Right lobe of liver (tissue), 6 donors: ENCODE data around the gene VGLL4. TPM values are rescaled to one million over a fixed set of nuclear protein-coding genes. Genes with fewer than 3 reads are reported as not detected.

Source experiments
- ATAC-seq, 4 donors: fragments of 200-7000 bp; cut with Tn5 transposase; one replicate each; pipeline ENCODE4 v1.9.1; 2020; ENCODE audit warnings: mild to moderate bottlenecking in 4 of 4, moderate library complexity in 4 of 4
- DNase-seq, 3 donors: peaks; one replicate each; pipeline ENCODE4 v3.0.0-alpha.2; 2020
- H3K27ac ChIP-seq, 3 donors: fragments of 200-600 bp; one replicate each; pipeline ENCODE4 v1.8.0; 2022
- H3K27me3 ChIP-seq, 2 donors: fragments of 200-600 bp; one replicate each; pipeline ENCODE4 v1.8.0; 2022
- H3K36me3 ChIP-seq, 4 donors: fragments of 200-600 bp; sonication (generic) in 1 of 4; one replicate each; pipeline versions ENCODE4 v1.5.1 to v1.8.0; 2017 to 2022; ENCODE audit warnings: control low read depth in 1 of 4
- H3K4me1 ChIP-seq, 4 donors: fragments of 200-600 bp; sonication (generic) in 1 of 4; one replicate each; pipeline versions ENCODE4 v1.5.1 to v1.8.0; 2017 to 2022; ENCODE audit warnings: control low read depth in 1 of 4
- H3K4me3 ChIP-seq, 3 donors: fragments of 200-600 bp; one replicate each; pipeline ENCODE4 v1.8.0; 2022
- H3K9me3 ChIP-seq, 4 donors: fragments of 200-600 bp; sonication (generic) in 1 of 4; one replicate each; pipeline versions ENCODE4 v1.5.1 to v1.8.0; 2017 to 2022; ENCODE audit warnings: control low read depth in 1 of 4
- POLR2A ChIP-seq: fragments of 450-650 bp; IDR thresholded peaks from one replicate; pipeline ENCODE4 v1.6.1; 2017; ENCODE audit warnings: antibody characterized with exemption, mild to moderate bottlenecking
- WGBS: methylation state at CpG from one replicate; pipeline ENCODE4 v1.1.6; 2018; ENCODE audit warnings: low coverage, low lambda C conversion rate; ENCODE audit not compliant: insufficient coverage; ENCODE audit errors: missing lambda C conversion rate; 5-methylcytosine and 5-hydroxymethylcytosine counted together
- intact Hi-C, 2 donors: fragments of 100-400 bp; cut with DNase I; formaldehyde crosslinking; loops; one replicate each; pipeline versions ENCODE4 v1.11.2 to v1.14.1; 2022
- total RNA-seq, 6 experiments: library from RNA; depleted of rRNA in 2 of 6; stranded (reverse); fragments of >200 nt in 2 of 6; fragmentation: NEBNext Ultra II Directional in 3 of 6; extraction: Animal tissue kit (Norgen Biotek cat#: 25700) in 3 of 6; gene quantifications; one replicate each; pipeline versions ENCODE4 v1.1.0 to v1.2.4, GENCODE V29; 2016 to 2023
- TF ChIP-seq, protein P1 (sequence below), 4 donors: fragments of 200-600 bp in 3 of 4; fragments of 450-650 bp in 1 of 4; IDR thresholded peaks; one replicate each; pipeline versions ENCODE4 v1.5.1 to v1.8.0; 2016 to 2022; ENCODE audit warnings: antibody characterized with exemption in 4 of 4, mild to moderate bottlenecking in 2 of 4
- donor health status: DM: no; HTN: yes; CAD: no.
- donor health status: DM: no; HTN: no; CAD: no.
- donor health status: DM: no; HTN: no; CAD: no.
- donor health status: DM: no; HTN: yes; CAD: no.
- donor health status: DM: no; HTN: yes; CAD: no.

VGLL4 gene
- total RNA-seq, 6 experiments from 2014 or later = 10.4 to 22.4 (median 15.2) TPM

DNA sequence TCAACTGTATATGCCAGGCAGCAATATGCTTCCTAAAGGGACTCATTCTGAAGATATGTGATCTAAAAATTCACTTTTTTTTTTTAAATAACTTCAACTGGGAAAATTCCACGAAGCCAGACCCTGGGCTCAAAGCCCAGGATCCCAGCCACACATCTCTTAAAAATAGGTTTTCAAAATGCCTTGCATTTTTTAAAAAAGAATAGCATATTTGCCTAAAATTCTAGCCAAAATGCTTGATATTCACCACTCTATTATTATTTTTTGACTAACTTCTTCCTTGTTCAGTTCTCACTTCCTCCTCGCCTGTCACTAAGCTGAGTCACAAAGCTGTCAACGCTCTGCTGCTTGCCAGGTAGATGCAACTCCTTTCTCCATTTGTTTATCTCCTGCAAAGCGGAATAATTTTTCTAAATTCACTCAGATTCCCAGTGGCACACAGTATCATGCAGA lies 28.0 kb upstream of the VGLL4 start:
- no peaks in the 10 kb centered on the region for H3K27me3 ChIP-seq
- peak in 1 of 4 donors; percentile 92 for ATAC-seq
- H3K4me3 ChIP-seq = no peak overlapping the region
- peaks cover 0 to 16% (median 0%) of the 10 kb centered on the region in 4 donors for H3K4me1 ChIP-seq
- no peaks in the 10 kb centered on the region for H3K36me3 ChIP-seq
- TF ChIP-seq, protein P1, sequence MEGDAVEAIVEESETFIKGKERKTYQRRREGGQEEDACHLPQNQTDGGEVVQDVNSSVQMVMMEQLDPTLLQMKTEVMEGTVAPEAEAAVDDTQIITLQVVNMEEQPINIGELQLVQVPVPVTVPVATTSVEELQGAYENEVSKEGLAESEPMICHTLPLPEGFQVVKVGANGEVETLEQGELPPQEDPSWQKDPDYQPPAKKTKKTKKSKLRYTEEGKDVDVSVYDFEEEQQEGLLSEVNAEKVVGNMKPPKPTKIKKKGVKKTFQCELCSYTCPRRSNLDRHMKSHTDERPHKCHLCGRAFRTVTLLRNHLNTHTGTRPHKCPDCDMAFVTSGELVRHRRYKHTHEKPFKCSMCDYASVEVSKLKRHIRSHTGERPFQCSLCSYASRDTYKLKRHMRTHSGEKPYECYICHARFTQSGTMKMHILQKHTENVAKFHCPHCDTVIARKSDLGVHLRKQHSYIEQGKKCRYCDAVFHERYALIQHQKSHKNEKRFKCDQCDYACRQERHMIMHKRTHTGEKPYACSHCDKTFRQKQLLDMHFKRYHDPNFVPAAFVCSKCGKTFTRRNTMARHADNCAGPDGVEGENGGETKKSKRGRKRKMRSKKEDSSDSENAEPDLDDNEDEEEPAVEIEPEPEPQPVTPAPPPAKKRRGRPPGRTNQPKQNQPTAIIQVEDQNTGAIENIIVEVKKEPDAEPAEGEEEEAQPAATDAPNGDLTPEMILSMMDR (IDR thresholded peaks at IDR 0.05) = no peak
- no peak for TF ChIP-seq POLR2A
- no peak overlapping the region for H3K27ac ChIP-seq
- WGBS = 27% methylated on average over 4 of the region's 4 CpGs
- intact Hi-C loops = no loop called here
- DNase-seq = no peak
- H3K9me3 ChIP-seq = no peaks in the 10 kb centered on the region

- intact Hi-C loops = no loop called here
- 68% methylated on average over 6 of the region's 9 CpGs for WGBS
- no peak overlapping the region for H3K27ac ChIP-seq
Measured at GRCh38 chr3:11668243-11669235, 24.8 kb upstream of the VGLL4 start.

DNA sequence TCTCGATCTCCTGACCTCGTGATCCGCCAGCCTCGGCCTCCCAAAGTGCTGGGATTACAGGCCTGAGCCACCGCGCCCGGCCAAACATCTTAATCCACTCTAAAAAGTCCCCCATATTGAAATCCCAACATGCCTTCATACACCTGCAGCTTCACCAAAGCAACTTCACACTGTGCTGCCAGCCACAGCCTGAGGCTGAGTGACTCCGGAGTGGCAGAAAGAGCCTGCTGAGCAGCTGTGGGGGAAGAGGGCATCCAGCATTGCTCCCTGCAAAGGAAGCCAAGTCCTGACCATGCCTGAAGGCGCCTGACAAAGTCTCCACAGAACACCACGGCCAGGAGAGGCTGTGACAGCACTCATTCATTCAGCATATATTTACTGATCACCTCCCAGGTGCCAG lies 21.6 kb upstream of the VGLL4 start:
- DNase-seq = no peak
- H3K9me3 ChIP-seq = no peaks in the 10 kb centered on the region
- H3K36me3 ChIP-seq = no peaks in the 10 kb centered on the region
- intact Hi-C loops = no loop called here
- ATAC-seq = no peak
- TF ChIP-seq POLR2A = no peak
- TF ChIP-seq, protein P1 (IDR thresholded peaks at IDR 0.05) = no peak
- 78% methylated on average over 2 of the region's 10 CpGs for WGBS
- no peak overlapping the region for H3K4me3 ChIP-seq
- H3K27ac ChIP-seq = no peak overlapping the region
- H3K4me1 ChIP-seq = peaks cover 0 to 17% (median 6%) of the 10 kb centered on the region in 4 donors
- no peaks in the 10 kb centered on the region for H3K27me3 ChIP-seq

More at GRCh38 chr3:11668243-11669235, 24.8 kb upstream of the VGLL4 start:
- no peaks in the 10 kb centered on the region for H3K36me3 ChIP-seq
- ATAC-seq = no peak
- no peaks in the 10 kb centered on the region for H3K27me3 ChIP-seq
- H3K4me3 ChIP-seq = no peak overlapping the region
- DNase-seq = no peak
- no peaks in the 10 kb centered on the region for H3K9me3 ChIP-seq
- H3K4me1 ChIP-seq = peaks cover 0 to 9% (median 0%) of the 10 kb centered on the region in 4 donors
- TF ChIP-seq POLR2A = no peak
- TF ChIP-seq, protein P1 (IDR thresholded peaks at IDR 0.05) = no peak

DNA sequence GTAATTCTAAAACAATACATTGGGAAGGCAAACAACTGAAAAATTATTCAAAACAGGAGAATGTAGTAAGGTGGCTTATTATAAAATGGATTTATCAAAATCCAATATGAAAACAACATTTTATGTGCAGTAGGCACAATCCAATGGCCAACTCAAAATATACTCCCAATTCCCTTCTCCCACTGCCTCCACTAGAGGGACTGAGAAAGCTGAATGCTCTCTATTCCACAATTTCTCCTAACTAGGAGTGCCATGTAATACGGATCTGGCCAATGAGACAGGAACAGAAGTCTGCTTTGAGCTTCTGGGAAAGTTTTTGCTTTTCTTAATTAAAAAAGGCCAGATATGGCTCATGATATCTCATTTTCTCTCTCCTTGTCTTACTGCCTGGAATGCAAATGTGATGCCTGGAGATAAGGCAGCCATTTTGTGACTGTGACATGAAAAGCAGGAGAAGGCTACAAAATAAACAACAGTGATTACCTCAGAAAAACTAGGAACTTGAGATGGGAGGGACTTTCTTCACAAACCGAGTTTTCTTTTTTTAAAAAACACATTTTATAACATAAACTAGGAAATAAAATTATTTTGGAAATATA lies 18.8 kb upstream of the VGLL4 start:
- Histone ChIP-seq H3K9me3 (no peaks in the 10 kb centered on the region), H3K4me1 (peaks cover 0 to 34% (median 12%) of the 10 kb centered on the region in 4 donors), H3K27ac (no peak overlapping the region), H3K27me3 (no peaks in the 10 kb centered on the region), H3K4me3 (no peak overlapping the region), H3K36me3 (no peaks in the 10 kb centered on the region)
- ATAC-seq = peak in 1 of 4 donors; percentile 29
- no peak for DNase-seq
- WGBS = 92% methylated on average over 2 of the region's 2 CpGs
- TF ChIP-seq, protein P1 (IDR thresholded peaks at IDR 0.05) = peak; percentile 16 to 36 (median 22)
- no peak for TF ChIP-seq POLR2A
- intact Hi-C loops = no loop called here
